Activated T-helper 2 cell treated with anti-CD3 and anti-CD28 coated beads, Interferon-gamma antibody, Interleukin-2, Interleukin-4, amounts not matched to agents 10 μg/mL and 5 μg/mL and 100 μg/mL, durations not matched to agents 14 hours and 24 hours and 36 hours (primary cell): ENCODE data around the gene KCTD16. TPM values are rescaled to one million over a fixed set of nuclear protein-coding genes. Genes with fewer than 3 reads are reported as not detected.
A peak's percentile ranks its signal among the peaks of the same experiment; 100 is the strongest.

Experiments used
- DNase-seq: peaks from one replicate; pipeline ENCODE4 v3.0.0; 2021; ENCODE audit warnings: low spot score
- H3K27ac Mint-ChIP-seq: one replicate; pipeline ENCODE4 v1.8.0; 2021; ENCODE audit warnings: mixed read lengths
- H3K27me3 Mint-ChIP-seq: one replicate; pipeline ENCODE4 v1.8.0; 2021; ENCODE audit warnings: low read depth, mixed read lengths
- H3K36me3 Mint-ChIP-seq: one replicate; pipeline ENCODE4 v1.8.0; 2021; ENCODE audit warnings: low read depth, mixed read lengths
- H3K4me1 Mint-ChIP-seq: one replicate; pipeline ENCODE4 v1.8.0; 2021; ENCODE audit warnings: low read depth, mixed read lengths
- H3K4me3 Mint-ChIP-seq: one replicate; pipeline ENCODE4 v1.8.0; 2021; ENCODE audit warnings: low read depth, mild to moderate bottlenecking, moderate library complexity, mixed read lengths
- H3K9me3 Mint-ChIP-seq: one replicate; pipeline ENCODE4 v1.8.0; 2021; ENCODE audit warnings: mixed read lengths
- intact Hi-C: fragments of 100-400 bp; cut with micrococcal nuclease; formaldehyde crosslinking; loops from one replicate; pipeline ENCODE4 v1.15.1; 2023
- total RNA-seq: library from RNA; stranded (reverse); gene quantifications from 2 replicates; pipeline ENCODE4 v1.2.3, GENCODE V29; 2022

The KCTD16 gene
- total RNA-seq, 1 donor from 2014 or later, result not detected

GRCh38 chr5:144139586-144139985, 31.1 kb upstream of the KCTD16 start:
- H3K27me3 Mint-ChIP-seq, result peaks cover 28% of the 10 kb centered on the region
- intact Hi-C loops, result no loop called here
- H3K27ac Mint-ChIP-seq, result no peak overlapping the region

GRCh38 chr5:144141585-144141984, 29.1 kb upstream of the KCTD16 start:
- Mint-ChIP-seq H3K27me3 (peaks cover 25% of the 10 kb centered on the region), H3K9me3 (no peaks in the 10 kb centered on the region), H3K27ac (no peak overlapping the region), H3K4me1 (peaks cover 5% of the 10 kb centered on the region), H3K4me3 (no peak overlapping the region), H3K36me3 (no peaks in the 10 kb centered on the region)
- DNase-seq, result no peak
- intact Hi-C loops, result no loop called here

More at GRCh38 chr5:144139586-144139985, 31.1 kb upstream of the KCTD16 start:
- Mint-ChIP-seq H3K9me3 (no peaks in the 10 kb centered on the region), H3K4me3 (no peak overlapping the region), H3K4me1 (peaks cover 5% of the 10 kb centered on the region), H3K36me3 (no peaks in the 10 kb centered on the region)
- DNase-seq, result no peak

GRCh38 chr5:144142139-144142823, 28.4 kb upstream of the KCTD16 start:
- intact Hi-C loops, result no loop called here
- no peak overlapping the region for H3K4me3 Mint-ChIP-seq
- H3K36me3 Mint-ChIP-seq, result no peaks in the 10 kb centered on the region
- peaks cover 5% of the 10 kb centered on the region for H3K4me1 Mint-ChIP-seq
- DNase-seq, result no peak
- no peaks in the 10 kb centered on the region for H3K9me3 Mint-ChIP-seq
- peaks cover 23% of the 10 kb centered on the region for H3K27me3 Mint-ChIP-seq
- H3K27ac Mint-ChIP-seq, result no peak overlapping the region

GRCh38 chr5:144142824-144143162, 27.9 kb upstream of the KCTD16 start:
- Mint-ChIP-seq H3K27me3 (peaks cover 19% of the 10 kb centered on the region), H3K9me3 (no peaks in the 10 kb centered on the region), H3K4me3 (no peak overlapping the region), H3K4me1 (peaks cover 5% of the 10 kb centered on the region), H3K36me3 (no peaks in the 10 kb centered on the region), H3K27ac (no peak overlapping the region)
- DNase-seq, result no peak
- intact Hi-C loops, result no loop called here

- DNase-seq, result no peak
- Mint-ChIP-seq H3K4me1 (peaks cover 5% of the 10 kb centered on the region), H3K27me3 (peaks cover 19% of the 10 kb centered on the region), H3K27ac (no peak overlapping the region), H3K4me3 (no peak overlapping the region), H3K36me3 (no peaks in the 10 kb centered on the region), H3K9me3 (no peaks in the 10 kb centered on the region)
- intact Hi-C loops, result no loop called here
These were observed 27.0 kb upstream of the KCTD16 start for GRCh38 chr5:144143625-144144024.

GRCh38 chr5:144144956-144145751, 25.5 kb upstream of the KCTD16 start:
- intact Hi-C loops, result no loop called here
- Mint-ChIP-seq H3K4me1 (peaks cover 5% of the 10 kb centered on the region), H3K4me3 (no peak overlapping the region), H3K27me3 (peaks cover 22% of the 10 kb centered on the region), H3K27ac (no peak overlapping the region), H3K36me3 (no peaks in the 10 kb centered on the region), H3K9me3 (no peaks in the 10 kb centered on the region)
- DNase-seq, result no peak

GRCh38 chr5:144151026-144151425, 19.6 kb upstream of the KCTD16 start:
- no peak overlapping the region for H3K4me3 Mint-ChIP-seq
- no peaks in the 10 kb centered on the region for H3K9me3 Mint-ChIP-seq
- H3K4me1 Mint-ChIP-seq, result no peaks in the 10 kb centered on the region
- H3K36me3 Mint-ChIP-seq, result no peaks in the 10 kb centered on the region
- peaks cover 11% of the 10 kb centered on the region for H3K27me3 Mint-ChIP-seq
- no peak for DNase-seq
- intact Hi-C loops, result no loop called here
- no peak overlapping the region for H3K27ac Mint-ChIP-seq

GRCh38 chr5:144156767-144157171, 13.9 kb upstream of the KCTD16 start:
- Mint-ChIP-seq H3K4me1 (no peaks in the 10 kb centered on the region), H3K27ac (no peak overlapping the region), H3K36me3 (peaks cover 13% of the 10 kb centered on the region), H3K27me3 (no peaks in the 10 kb centered on the region), H3K9me3 (no peaks in the 10 kb centered on the region), H3K4me3 (no peak overlapping the region)
- intact Hi-C loops, result no loop called here
- DNase-seq, result no peak

GRCh38 chr5:144162686-144163085, 8.0 kb upstream of the KCTD16 start:
- intact Hi-C loops, result no loop called here
- Mint-ChIP-seq H3K4me1 (peaks cover 8% of the 10 kb centered on the region), H3K27me3 (no peaks in the 10 kb centered on the region), H3K27ac (no peak overlapping the region), H3K9me3 (no peaks in the 10 kb centered on the region), H3K4me3 (no peak overlapping the region), H3K36me3 (peaks cover 45% of the 10 kb centered on the region)
- no peak for DNase-seq

- intact Hi-C loops, result no loop called here
- no peaks in the 10 kb centered on the region for H3K9me3 Mint-ChIP-seq
- H3K4me1 Mint-ChIP-seq, result peaks cover 34% of the 10 kb centered on the region
- H3K27me3 Mint-ChIP-seq, result no peaks in the 10 kb centered on the region
- peaks cover 46% of the 10 kb centered on the region for H3K36me3 Mint-ChIP-seq
- no peak overlapping the region for H3K4me3 Mint-ChIP-seq
- DNase-seq, result no peak
- no peak overlapping the region for H3K27ac Mint-ChIP-seq
These were observed 4.0 kb upstream of the KCTD16 start for GRCh38 chr5:144166696-144167095.

GRCh38 chr5:144167998-144168397, 2.7 kb upstream of the KCTD16 start:
- Mint-ChIP-seq H3K27me3 (peaks cover 3% of the 10 kb centered on the region), H3K27ac (no peak overlapping the region), H3K36me3 (peaks cover 36% of the 10 kb centered on the region), H3K4me3 (peak overlapping the region; percentile 46), H3K9me3 (no peaks in the 10 kb centered on the region), H3K4me1 (peaks cover 34% of the 10 kb centered on the region)
- intact Hi-C loops, result no loop called here
- no peak for DNase-seq

GRCh38 chr5:144169904-144170275, 783 bp upstream of the KCTD16 start:
- Mint-ChIP-seq H3K4me1 (peaks cover 34% of the 10 kb centered on the region), H3K27ac (peak overlapping the region; percentile 93), H3K27me3 (peaks cover 12% of the 10 kb centered on the region), H3K9me3 (no peaks in the 10 kb centered on the region), H3K36me3 (peaks cover 30% of the 10 kb centered on the region), H3K4me3 (peak overlapping the region; percentile 99)
- intact Hi-C loops, result loop anchor here (1.0 to 5.0 kb wide), 3 partner anchors 22 to 1163 kb away; partner anchors contain the start of gene NR3C1
- DNase-seq, result no peak

GRCh38 chr5:144173766-144174165, 3.1 kb downstream of the KCTD16 start:
- DNase-seq, result no peak
- Mint-ChIP-seq H3K4me3 (no peak overlapping the region), H3K27ac (no peak overlapping the region), H3K4me1 (peaks cover 20% of the 10 kb centered on the region), H3K27me3 (peaks cover 19% of the 10 kb centered on the region), H3K9me3 (no peaks in the 10 kb centered on the region), H3K36me3 (peaks cover 5% of the 10 kb centered on the region)
- intact Hi-C loops, result loop anchor here (5.0 kb wide), 2 partner anchors 771 to 1166 kb away; partner anchors contain the start of gene NR3C1
